Measurements from ENCODE around the gene TPRG1. TPM values are rescaled to one million over a fixed set of nuclear protein-coding genes. Genes with fewer than 3 reads are reported as not detected.

The TPRG1 gene
- total and polyA plus RNA-seq, 2 of the 8 experiments (the other 6 are each of a cell fraction or from before 2014, with no cell fraction given), result 0.37 to 0.47 TPM

- H3K18ac ChIP-seq (ENCODE audit: extremely low read depth, low read length), result no peak overlapping the region
- H3K4ac ChIP-seq (replicated peaks; ENCODE audit: insufficient read length, low read depth, low read length), result no peak overlapping the region
- DNase-seq (ENCODE audit: low read depth in 1 of 2, low spot score in 2 of 2) (no peak), FAIRE-seq (no peak)
- no peaks in the 10 kb centered on the region for H3K27me3 ChIP-seq (replicated peaks in 1 of 4; ENCODE audit: control insufficient read depth in 3 of 4, extremely low read depth in 1 of 4, insufficient read depth in 3 of 4, low read length in 3 of 4)
- H3K56ac ChIP-seq (replicated peaks; ENCODE audit: insufficient read length, low read depth, low read length), result no peak overlapping the region
- H4K20me1 ChIP-seq (replicated peaks in 1 of 2; ENCODE audit: control insufficient read depth in 1 of 2, insufficient read depth in 2 of 2, low read length in 2 of 2), result no peaks in the 10 kb centered on the region
- no peaks in the 10 kb centered on the region for H3K36me3 ChIP-seq (ENCODE audit: control insufficient read depth in 2 of 4, insufficient read depth in 4 of 4, low read length in 3 of 4)
- no peak overlapping the region for H2BK20ac ChIP-seq (ENCODE audit: low read length)
- H3K79me2 ChIP-seq (ENCODE audit: control insufficient read depth in 1 of 2, insufficient read depth in 2 of 2, low read length in 2 of 2), result no peaks in the 10 kb centered on the region
- WGBS, 2 experiments (ENCODE audit: extremely low coverage in 1 of 2, insufficient coverage in 1 of 2, insufficient read length in 1 of 2, insufficient replicate concordance in 2 of 2, low coverage in 1 of 2, low lambda C conversion rate in 2 of 2, missing lambda C conversion rate in 1 of 2), result 96% methylated on average over 7 of the region's 7 CpGs; no CpG with 5 or more reads in 1 of the 2 experiments
- H3K9ac ChIP-seq (replicated peaks in 1 of 4; ENCODE audit: extremely low read depth in 1 of 4, low read depth in 3 of 4, low read length in 3 of 4), result no peak overlapping the region
- H3K9me3 ChIP-seq (ENCODE audit: insufficient read depth in 2 of 2, low read depth in 1 of 2, low read length in 1 of 2), result peaks cover 5 to 8% of the 10 kb centered on the region in 2 experiments; a peak in 2 of 4 replicates
- H3K4me2 ChIP-seq (ENCODE audit: insufficient read depth in 1 of 2, low read depth in 2 of 2, low read length in 2 of 2), result no peak overlapping the region
- H3K79me1 ChIP-seq (ENCODE audit: low read depth, low read length), result no peaks in the 10 kb centered on the region
- no peak overlapping the region for H3K23ac ChIP-seq (ENCODE audit: insufficient read length)
- H2BK12ac ChIP-seq (ENCODE audit: low read depth, low read length), result no peak overlapping the region
- H2AK5ac ChIP-seq (ENCODE audit: low read depth, low read length), result no peak overlapping the region
- H3K14ac ChIP-seq (ENCODE audit: insufficient read length), result no peak overlapping the region
- H3K4me1 ChIP-seq (replicated peaks in 1 of 4; ENCODE audit: control insufficient read depth in 3 of 4, insufficient read depth in 4 of 4, low read length in 3 of 4), result peaks cover 0 to 2% (median 0%) of the 10 kb centered on the region in 4 experiments; a peak in 2 of 7 replicates
- no peak overlapping the region for H3K27ac ChIP-seq (ENCODE audit: low read depth, low read length)
- H4K5ac ChIP-seq (ENCODE audit: insufficient read length, low read depth, low read length), result no peak overlapping the region
- no peak overlapping the region for H2BK15ac ChIP-seq (ENCODE audit: low read length)
- H2BK5ac ChIP-seq (ENCODE audit: low read depth, low read length), result no peak overlapping the region
- ChIA-PET POLR2A (ENCODE audit: partially characterized antibody) (no interaction called here), CTCF (ENCODE audit: partially characterized antibody) (interaction anchor here (1.5 kb wide), 1 partner anchor 10 kb away, joined by 3 read pairs; no protein-coding TSS in a partner anchor)
- no peak overlapping the region for H4K91ac ChIP-seq (replicated peaks; ENCODE audit: insufficient read length, low read length)
- H4K8ac ChIP-seq (ENCODE audit: extremely low read depth, insufficient read depth, low read length), result no peak overlapping the region
- H3K4me3 ChIP-seq (ENCODE audit: extremely low read depth in 1 of 4, insufficient read depth in 2 of 4, low read depth in 3 of 4, low read length in 4 of 4), result no peak overlapping the region
- H2BK120ac ChIP-seq (replicated peaks; ENCODE audit: low read depth, low read length), result no peak overlapping the region
- H3K23me2 ChIP-seq (ENCODE audit: low read depth, low read length), result peaks cover 2% of the 10 kb centered on the region; the same call in 1 of the 2 replicates
- H2AFZ ChIP-seq (ENCODE audit: low read length), result no peak overlapping the region
- no peak for TF ChIP-seq POLR2AphosphoS5 (IDR thresholded peaks at IDR 0.05; ENCODE audit: low read depth, low read length)
- no peak for TF ChIP-seq POLR2A (IDR thresholded peaks at IDR 0.05; ENCODE audit: control extremely low read depth in 1 of 2, low read depth in 2 of 2, low read length in 2 of 2)
- no peak for TF ChIP-seq KDM1A (IDR thresholded peaks at IDR 0.05; ENCODE audit: borderline replicate concordance, low read length)
- no peak for TF ChIP-seq SP1 (IDR thresholded peaks at IDR 0.05; ENCODE audit: low read depth, low read length)
These were observed 13.7 kb upstream of the TPRG1 start for GRCh38 chr3:189158034-189158433.

Data from H1 (cell line).